ENCODE results near the gene PTCD1.
A peak's percentile ranks its signal among the peaks of the same experiment; 100 is the strongest.
"Not testable (repeated sequence)": the region's sequence is repeated elsewhere in the genome, so short reads cannot be mapped to it uniquely, and the experiment has no call there.

The PTCD1 gene

DNA sequence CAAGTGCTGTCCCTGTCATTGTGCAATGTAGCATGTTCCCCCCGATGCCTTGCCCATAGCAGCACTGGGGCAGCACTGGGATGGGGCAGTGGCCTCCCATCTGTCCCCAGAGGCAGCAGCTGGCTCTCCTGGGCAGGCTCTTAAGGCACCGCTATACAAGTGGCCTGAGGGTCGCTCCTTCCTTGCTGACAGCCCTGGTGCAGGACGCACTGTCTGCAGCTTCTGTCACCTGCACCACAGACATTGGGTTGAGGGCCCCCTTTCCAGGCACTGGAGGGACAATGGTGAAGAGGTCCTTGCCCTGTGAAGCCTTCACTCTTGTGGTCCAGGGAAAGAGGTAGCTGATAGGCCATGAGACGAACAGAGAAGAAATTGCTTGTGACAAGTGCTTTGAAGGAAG is 10.7 kb upstream of the PTCD1 start:
- DNase-seq = no peak

DNA sequence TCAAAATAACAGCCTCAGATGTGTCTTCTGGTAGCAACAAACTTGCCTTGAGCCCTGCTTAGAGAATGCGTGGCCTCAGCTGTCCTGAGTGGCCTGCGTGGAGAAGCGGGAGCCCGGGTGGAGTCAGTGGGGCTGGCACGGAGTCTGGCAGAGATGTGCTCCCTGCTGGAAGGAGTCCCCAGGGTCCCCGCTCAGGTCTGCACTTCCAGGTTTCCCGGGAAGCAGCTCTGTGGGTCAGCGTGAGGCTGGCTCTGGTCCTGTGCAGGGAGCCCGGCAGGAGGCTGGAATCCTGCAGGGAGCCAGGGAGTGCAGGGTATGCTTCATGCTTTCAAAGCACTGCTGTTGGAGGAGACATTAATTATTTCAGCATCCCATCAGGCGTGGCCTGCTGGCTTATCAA is 10.3 kb upstream of the PTCD1 start:
- DNase-seq = no peak

DNA sequence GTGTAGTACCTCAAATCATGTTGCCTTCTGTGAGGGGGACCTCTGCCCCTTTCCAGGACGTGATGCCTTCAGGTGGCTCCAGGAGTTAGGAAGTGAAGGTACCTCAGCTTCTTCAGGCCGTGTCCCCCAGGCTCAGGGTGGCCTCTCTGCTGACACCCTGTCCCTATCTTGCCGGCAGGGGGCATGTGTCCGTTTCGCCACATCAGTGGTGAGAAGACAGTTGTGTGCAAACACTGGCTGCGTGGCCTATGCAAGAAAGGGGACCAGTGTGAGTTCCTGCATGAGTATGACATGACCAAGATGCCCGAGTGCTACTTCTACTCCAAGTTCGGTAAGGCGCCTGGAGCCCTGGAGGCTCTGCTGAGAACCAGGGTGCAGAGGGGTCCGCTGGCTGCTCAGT is 9.3 kb upstream of the PTCD1 start:
- DNase-seq = no peak

- DNase-seq = no peak
Observed at GRCh38 chr7:99446096-99446495, 7.5 kb upstream of the PTCD1 start.

- DNase-seq = no peak
Observed at GRCh38 chr7:99440195-99440594, 1.6 kb upstream of the PTCD1 start.

DNA sequence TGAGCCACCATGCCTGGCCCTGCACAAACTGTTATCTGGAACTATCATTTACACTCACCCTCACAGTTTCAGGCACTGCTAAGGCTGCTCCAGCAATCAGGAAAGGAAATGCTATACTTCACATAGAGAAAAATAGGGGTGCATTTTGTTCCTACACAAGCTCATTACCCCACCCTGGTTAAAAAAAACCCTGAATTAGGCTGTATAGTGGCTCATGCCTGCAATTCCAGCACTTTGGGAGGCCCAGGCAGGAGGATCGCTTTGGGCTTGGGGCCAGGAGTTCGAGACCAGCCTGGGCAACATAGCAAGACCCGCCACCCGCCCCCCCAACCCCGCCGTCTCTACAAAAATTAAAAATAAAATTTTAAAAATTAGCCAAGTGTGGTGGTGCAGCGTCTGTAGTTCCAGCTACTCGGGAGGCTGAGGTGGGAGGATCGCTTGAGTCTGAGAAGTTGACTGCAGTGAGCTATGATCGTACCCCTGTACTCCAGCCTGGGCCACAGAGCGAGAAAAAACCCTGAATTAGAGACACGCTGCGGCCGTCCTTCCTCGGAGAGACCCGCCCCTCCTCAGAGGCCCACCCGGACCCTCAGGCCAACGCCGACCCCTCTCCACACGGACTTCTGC is 539 bp downstream of the PTCD1 start:
- no peak for DNase-seq

DNA sequence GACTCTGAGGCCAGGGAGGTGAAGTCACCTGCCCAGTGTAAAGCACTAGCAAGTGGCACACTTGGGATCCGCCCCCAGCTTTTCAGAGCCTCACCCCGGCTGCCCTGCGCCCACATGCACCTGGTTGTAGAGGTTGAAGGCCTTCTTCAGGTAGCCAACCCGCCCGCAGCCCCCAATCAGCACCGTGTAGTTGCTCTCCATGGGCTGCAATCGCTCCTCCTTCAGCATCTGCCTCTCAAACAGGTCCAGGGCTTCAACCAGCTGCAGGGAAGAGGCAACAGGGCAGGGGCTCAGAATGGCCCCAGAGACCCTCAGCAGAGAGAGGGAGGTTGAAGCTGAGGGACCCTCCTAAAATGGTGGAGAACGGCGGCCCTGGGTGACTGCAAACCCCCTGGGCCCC is 5.4 kb downstream of the PTCD1 start:
- no peak for DNase-seq

GRCh38 chr7:99431756-99432540 is 6.7 kb downstream of the PTCD1 start:
- DNase-seq = not testable (repeated sequence)

DNA sequence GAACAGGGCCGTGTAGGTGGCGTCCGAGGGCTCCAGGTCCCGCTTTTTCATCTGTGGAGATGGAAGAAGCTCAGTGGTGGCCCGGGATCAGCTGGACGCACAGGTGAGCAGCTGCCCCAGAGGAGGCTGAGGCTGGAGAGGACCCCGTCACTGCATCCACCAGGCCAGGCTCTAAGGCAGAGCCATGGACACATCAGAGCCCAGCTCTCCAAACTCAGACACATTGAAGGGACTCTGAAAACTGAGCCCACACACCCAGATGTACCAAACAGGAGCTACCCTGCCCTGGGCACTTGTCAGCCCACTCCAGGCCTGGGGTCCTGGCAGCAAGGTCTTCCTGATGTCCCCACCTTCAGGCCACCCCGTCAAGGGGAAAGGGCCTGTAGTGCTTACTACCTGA is 8.8 kb downstream of the PTCD1 start:
- no peak for DNase-seq

- no peak for DNase-seq
Observed at GRCh38 chr7:99428972-99429566, 9.5 kb downstream of the PTCD1 start.

GRCh38 chr7:99424932-99425730 is 13.5 kb downstream of the PTCD1 start:
- no peak for DNase-seq

- peak; percentile 39 for DNase-seq
Observed at GRCh38 chr7:99422625-99423024, 16.0 kb downstream of the PTCD1 start.

DNA sequence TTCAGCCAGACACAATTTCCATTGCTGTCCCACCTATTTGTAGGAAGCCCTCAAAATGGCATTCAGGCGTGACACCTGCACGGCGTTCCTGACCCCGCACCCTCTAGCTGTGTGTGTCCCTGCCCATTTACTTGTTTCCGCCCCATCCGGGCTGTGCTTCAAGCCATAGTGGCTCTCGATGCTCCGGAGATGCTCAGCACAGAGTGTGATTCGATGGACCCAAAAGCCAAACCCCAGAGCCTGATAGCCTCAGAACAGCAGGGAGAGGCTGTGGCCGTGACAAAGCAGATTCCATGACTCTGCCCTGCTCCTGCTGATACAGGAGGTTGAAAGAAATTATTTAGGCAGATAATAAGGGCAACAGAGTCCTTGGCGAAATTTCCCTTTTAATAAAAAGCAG is 16.4 kb downstream of the PTCD1 start:
- DNase-seq = no peak

DNA sequence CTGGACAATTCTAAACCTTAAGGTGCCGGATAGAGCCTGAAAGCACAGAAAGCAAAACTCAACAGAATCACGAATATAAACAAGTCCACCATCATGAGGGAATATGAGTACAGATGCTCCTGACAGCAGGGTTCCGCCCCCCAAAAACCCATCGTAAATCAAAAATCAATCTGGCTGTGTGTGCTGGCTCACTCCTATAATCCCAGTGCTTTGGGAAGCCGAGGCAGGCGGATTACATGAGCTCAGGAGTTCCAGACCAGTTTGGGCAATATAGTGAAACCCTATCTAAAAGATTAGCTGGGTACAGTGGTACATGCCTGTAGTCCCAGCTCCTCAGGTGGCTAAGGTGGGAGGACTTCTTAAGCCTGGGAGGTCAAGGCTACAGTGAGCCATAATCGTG is 17.6 kb downstream of the PTCD1 start:
- no peak for DNase-seq

- DNase-seq = no peak
Observed at GRCh38 chr7:99420213-99420612, 18.4 kb downstream of the PTCD1 start.

GRCh38 chr7:99419323-99420021 is 19.1 kb downstream of the PTCD1 start:
- no peak for DNase-seq

GRCh38 chr7:99418260-99418659 is 20.3 kb downstream of the PTCD1 start:
- no peak for DNase-seq

- not testable (repeated sequence) for DNase-seq
Observed at GRCh38 chr7:99415513-99416127, 23.0 kb downstream of the PTCD1 start.

GRCh38 chr7:99410635-99411034 is 28.0 kb downstream of the PTCD1 start:
- no peak for DNase-seq

DNA sequence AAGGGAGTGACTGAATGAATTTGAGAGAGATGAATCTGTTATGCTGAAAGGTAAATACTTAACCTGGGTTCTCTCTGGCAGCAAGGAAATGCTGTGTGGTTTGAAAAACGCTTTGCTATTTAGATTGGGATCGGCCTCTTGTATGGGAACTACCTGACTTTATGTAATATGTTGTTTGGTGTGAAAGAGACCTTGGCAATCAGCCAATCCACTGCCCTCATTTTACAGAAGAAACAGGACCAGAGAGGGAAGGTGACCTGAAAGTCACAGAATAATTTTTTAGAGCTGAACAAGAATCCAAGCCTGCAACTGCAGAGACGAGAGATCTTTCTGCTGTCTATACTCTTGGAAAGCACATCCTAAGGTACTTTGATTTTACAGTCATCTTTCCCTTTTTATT is 28.8 kb downstream of the PTCD1 start:
- no peak for DNase-seq

GRCh38 chr7:99409192-99409572 is 29.4 kb downstream of the PTCD1 start:
- no peak for DNase-seq

Data from NCI-H2081 treated with DMSO at 0.1 percent for 48 hours (cell line).